HG03565 (cell line): Measurements from ENCODE around the gene PLN.

ENCODE experiments used
- ATAC-seq: cut with Tn5 transposase; IDR thresholded peaks from one replicate; pipeline ENCODE4 v1.9.1; 2021; ENCODE audit warnings: mild to moderate bottlenecking, moderate library complexity; ENCODE audit not compliant: unreplicated experiment

Gene PLN

GRCh38 chr6:118577972-118578371, 29.9 kb downstream of the PLN start:
- no peak for ATAC-seq

- ATAC-seq: no peak
Measured at GRCh38 chr6:118578617-118579016, 30.5 kb downstream of the PLN start.

- ATAC-seq: no peak
Measured at GRCh38 chr6:118579786-118580185, 31.7 kb downstream of the PLN start.

GRCh38 chr6:118580585-118581419, 32.7 kb downstream of the PLN start:
- peak; percentile 60 for ATAC-seq

- ATAC-seq: no peak
Measured at GRCh38 chr6:118581489-118581959, 33.4 kb downstream of the PLN start.

- no peak for ATAC-seq
Measured at GRCh38 chr6:118584911-118585310, 36.8 kb downstream of the PLN start.

- ATAC-seq: no peak
Measured at GRCh38 chr6:118586746-118587485, 38.8 kb downstream of the PLN start.

- no peak for ATAC-seq
Measured at GRCh38 chr6:118588626-118589025, 40.5 kb downstream of the PLN start.

GRCh38 chr6:118589186-118589585, 41.1 kb downstream of the PLN start:
- ATAC-seq: no peak

GRCh38 chr6:118589649-118590365, 41.7 kb downstream of the PLN start:
- no peak for ATAC-seq

- ATAC-seq: no peak
Measured at GRCh38 chr6:118591897-118592296, 43.8 kb downstream of the PLN start.

- no peak for ATAC-seq
Measured at GRCh38 chr6:118594877-118595276, 46.8 kb downstream of the PLN start.

- no peak for ATAC-seq
Measured at GRCh38 chr6:118596774-118597320, 48.8 kb downstream of the PLN start.

GRCh38 chr6:118597636-118598035, 49.5 kb downstream of the PLN start:
- no peak for ATAC-seq

- ATAC-seq: no peak
Measured at GRCh38 chr6:118598324-118598723, 50.2 kb downstream of the PLN start.

GRCh38 chr6:118602300-118602699, 54.2 kb downstream of the PLN start:
- no peak for ATAC-seq

- ATAC-seq: no peak
Measured at GRCh38 chr6:118603372-118603771, 55.3 kb downstream of the PLN start.

- ATAC-seq: no peak
Measured at GRCh38 chr6:118606268-118606667, 58.2 kb downstream of the PLN start.

GRCh38 chr6:118606858-118607257, 58.8 kb downstream of the PLN start:
- ATAC-seq: no peak
